ENCODE results near the gene STK4.

Gene STK4

DNA sequence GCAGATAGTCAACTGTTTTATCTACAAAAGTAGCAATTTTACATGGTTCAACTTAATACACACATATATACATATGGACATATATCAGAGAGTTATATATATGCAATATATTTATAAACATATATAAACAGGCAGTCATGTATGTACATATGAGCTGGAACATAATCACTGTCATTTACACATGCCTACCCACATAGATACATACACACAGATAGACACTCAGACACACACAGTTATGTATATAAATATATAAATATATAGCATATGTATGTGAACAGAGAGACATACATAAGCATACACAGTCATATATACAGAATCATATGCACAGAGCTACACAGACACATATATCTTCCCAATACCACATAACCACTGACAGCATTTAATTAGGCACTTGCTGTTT is 146.4 kb downstream of the STK4 start:
- no peak for TF ChIP-seq TAF1 (IDR thresholded peaks at IDR 0.05; ENCODE audit: borderline replicate concordance, low read depth, low read length)
- TF ChIP-seq POLR2A (IDR thresholded peaks at IDR 0.05; ENCODE audit: low read depth, low read length) = no peak
- TF ChIP-seq POLR2AphosphoS5 (IDR thresholded peaks at IDR 0.05; ENCODE audit: low read depth, low read length) = no peak
- DNase-seq (ENCODE audit: insufficient read length) (no peak), FAIRE-seq (no peak)

- TF ChIP-seq POLR2A (IDR thresholded peaks at IDR 0.05; ENCODE audit: low read depth, low read length) (no peak), POLR2AphosphoS5 (IDR thresholded peaks at IDR 0.05; ENCODE audit: low read depth, low read length) (no peak), TAF1 (IDR thresholded peaks at IDR 0.05; ENCODE audit: borderline replicate concordance, low read depth, low read length) (no peak)
- DNase-seq (ENCODE audit: insufficient read length) (no peak), FAIRE-seq (no peak)
Observed at GRCh38 chr20:45113865-45114264, 147.6 kb downstream of the STK4 start.

DNA sequence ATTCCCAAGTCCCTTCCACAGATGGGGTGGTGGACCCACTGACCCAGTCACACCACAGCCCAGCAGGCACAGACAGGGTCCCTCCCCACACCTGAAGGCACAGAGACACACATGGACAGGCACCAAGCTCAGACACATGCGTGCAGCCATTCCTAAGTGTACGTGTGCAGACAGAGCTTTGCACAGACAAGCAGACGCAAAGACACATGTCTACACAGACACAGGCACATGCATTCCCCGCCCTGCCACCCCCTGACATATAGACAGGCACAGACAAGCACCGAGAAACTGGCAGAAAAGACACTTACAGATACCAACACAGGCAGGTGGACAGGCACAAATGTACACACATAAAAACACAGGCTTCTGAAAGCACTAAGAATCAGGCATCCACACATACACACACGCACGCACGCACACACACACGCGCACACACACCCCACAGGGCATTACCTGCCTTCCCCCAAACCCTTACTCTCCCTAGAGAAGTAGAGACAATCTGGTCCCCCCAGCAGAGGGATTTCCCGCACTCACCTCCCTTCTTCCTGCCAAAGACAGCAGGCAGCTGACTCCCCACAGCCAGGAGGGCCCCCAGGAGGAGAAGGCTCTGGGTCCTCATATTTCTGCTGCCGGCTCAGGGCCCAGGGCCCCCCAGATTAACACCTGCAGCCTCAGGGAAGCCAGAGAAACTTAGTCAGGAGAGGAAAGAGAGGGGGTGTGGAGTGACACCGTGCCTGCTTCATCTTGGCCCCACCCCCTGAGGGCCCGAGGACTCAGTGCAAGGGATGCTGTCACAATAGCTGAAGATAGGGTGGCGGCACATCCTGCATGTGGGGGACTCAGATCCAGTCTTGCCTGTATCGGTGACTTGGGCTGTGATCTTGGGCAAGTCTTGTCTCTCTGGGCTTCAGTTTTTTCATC is 148.4 kb downstream of the STK4 start, which contains the start of gene WFDC5:
TSS of gene WFDC5 (minus strand) at position 710 of the 921 bp plus-strand sequence. CDS start at position 619, 91 bp downstream.
- DNase-seq (ENCODE audit: insufficient read length) (no peak), FAIRE-seq (no peak)
- TF ChIP-seq POLR2AphosphoS5 (IDR thresholded peaks at IDR 0.05; ENCODE audit: low read depth, low read length) (no peak), POLR2A (IDR thresholded peaks at IDR 0.05; ENCODE audit: low read depth, low read length) (no peak), TAF1 (IDR thresholded peaks at IDR 0.05; ENCODE audit: borderline replicate concordance, low read depth, low read length) (no peak)

- FAIRE-seq (no peak), DNase-seq (ENCODE audit: insufficient read length) (no peak)
- TF ChIP-seq POLR2AphosphoS5 (IDR thresholded peaks at IDR 0.05; ENCODE audit: low read depth, low read length) (no peak), TAF1 (IDR thresholded peaks at IDR 0.05; ENCODE audit: borderline replicate concordance, low read depth, low read length) (no peak), POLR2A (IDR thresholded peaks at IDR 0.05; ENCODE audit: low read depth, low read length) (no peak)
Observed at GRCh38 chr20:45115386-45115774, 149.1 kb downstream of the STK4 start.

DNA sequence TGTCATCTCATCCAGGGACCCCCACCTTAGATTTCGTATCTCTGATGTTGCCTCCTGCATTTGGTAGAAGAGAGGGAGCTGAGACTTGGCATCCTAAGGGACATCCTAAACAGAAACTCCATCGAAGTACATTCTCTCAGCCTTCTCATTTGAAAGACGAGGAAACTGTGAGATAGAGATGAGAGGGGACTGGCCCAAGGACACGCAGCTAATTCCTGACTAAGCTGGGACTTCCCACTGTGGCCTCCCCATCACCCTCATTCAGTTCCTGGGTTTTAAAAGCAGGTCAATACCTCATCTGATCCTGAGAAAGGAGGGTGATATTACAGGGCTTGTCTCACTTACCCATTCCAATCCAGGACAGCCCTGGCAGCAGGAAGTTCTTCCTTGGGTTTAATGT is 149.5 kb downstream of the STK4 start:
- no peak for DNase-seq (ENCODE audit: insufficient read length)
- no peak for TF ChIP-seq POLR2AphosphoS5 (IDR thresholded peaks at IDR 0.05; ENCODE audit: low read depth, low read length)
- TF ChIP-seq TAF1 (IDR thresholded peaks at IDR 0.05; ENCODE audit: borderline replicate concordance, low read depth, low read length) = no peak
- TF ChIP-seq POLR2A (IDR thresholded peaks at IDR 0.05; ENCODE audit: low read depth, low read length) = no peak
- FAIRE-seq = no peak

GRCh38 chr20:45117581-45117980 is 151.3 kb downstream of the STK4 start:
- FAIRE-seq (no peak), DNase-seq (ENCODE audit: insufficient read length) (no peak)
- no peak for TF ChIP-seq POLR2AphosphoS5 (IDR thresholded peaks at IDR 0.05; ENCODE audit: low read depth, low read length)
- no peak for TF ChIP-seq TAF1 (IDR thresholded peaks at IDR 0.05; ENCODE audit: borderline replicate concordance, low read depth, low read length)
- TF ChIP-seq POLR2A (IDR thresholded peaks at IDR 0.05; ENCODE audit: low read depth, low read length) = no peak

GRCh38 chr20:45118028-45118427 is 151.7 kb downstream of the STK4 start:
- TF ChIP-seq TAF1 (IDR thresholded peaks at IDR 0.05; ENCODE audit: borderline replicate concordance, low read depth, low read length) (no peak), POLR2A (IDR thresholded peaks at IDR 0.05; ENCODE audit: low read depth, low read length) (no peak), POLR2AphosphoS5 (IDR thresholded peaks at IDR 0.05; ENCODE audit: low read depth, low read length) (no peak)
- no peak for DNase-seq (ENCODE audit: insufficient read length)
- no peak for FAIRE-seq

DNA sequence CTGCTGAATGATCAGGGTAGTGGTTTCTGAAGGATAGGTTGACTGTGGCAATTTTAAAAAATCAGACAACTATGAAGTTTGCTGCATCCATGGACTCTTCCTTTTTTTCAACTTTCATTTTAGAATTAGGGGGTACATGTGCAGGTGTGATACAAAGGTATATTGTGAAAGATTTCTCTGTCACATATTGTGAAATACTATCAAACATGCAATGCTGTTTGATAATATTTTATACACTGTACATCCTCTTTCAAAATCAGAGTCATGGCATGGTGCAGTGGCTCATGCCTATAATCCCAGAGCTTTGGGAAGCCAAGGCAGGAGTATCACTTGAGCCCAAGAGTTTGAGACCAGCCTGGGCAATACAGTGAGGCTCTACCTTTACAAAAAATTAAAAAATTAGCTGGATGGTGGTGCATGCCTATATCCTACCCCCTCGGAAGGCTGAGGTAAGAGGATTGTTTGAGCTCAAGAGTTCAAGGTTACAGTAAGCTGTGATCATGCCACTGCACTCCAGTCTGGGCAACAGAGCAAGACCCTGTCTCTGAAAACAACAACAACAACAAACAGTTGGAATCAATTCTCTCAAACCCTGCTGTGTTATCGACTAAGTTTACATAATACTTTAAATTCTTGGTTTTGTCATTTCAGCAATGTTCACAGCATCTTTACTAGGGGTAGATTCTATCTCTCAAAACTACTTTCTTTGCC is 153.4 kb downstream of the STK4 start:
- TF ChIP-seq POLR2A (IDR thresholded peaks at IDR 0.05; ENCODE audit: low read depth, low read length) = no peak
- TF ChIP-seq TAF1 (IDR thresholded peaks at IDR 0.05; ENCODE audit: borderline replicate concordance, low read depth, low read length) = no peak
- TF ChIP-seq POLR2AphosphoS5 (IDR thresholded peaks at IDR 0.05; ENCODE audit: low read depth, low read length) = no peak
- DNase-seq (ENCODE audit: insufficient read length) (no peak), FAIRE-seq (no peak)

DNA sequence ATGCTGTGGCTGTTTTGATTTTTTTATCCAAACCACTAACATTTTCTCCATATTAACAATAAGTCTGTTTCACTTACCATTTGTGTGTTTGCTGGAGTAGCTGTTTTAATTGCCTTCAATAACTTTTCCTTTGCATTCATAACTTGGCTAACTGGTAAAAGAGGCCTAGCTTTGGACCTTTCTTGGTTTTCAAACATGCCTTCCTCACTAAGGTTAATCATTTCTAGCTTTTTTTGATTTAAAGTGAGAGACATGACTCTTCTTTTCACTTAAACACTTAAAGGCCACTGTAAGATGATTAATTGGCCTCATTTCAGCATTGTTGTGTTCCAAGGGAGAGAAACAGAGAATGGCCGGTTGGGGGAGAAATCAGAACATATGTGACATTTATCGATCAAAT is 155.1 kb downstream of the STK4 start:
- FAIRE-seq (no peak), DNase-seq (ENCODE audit: insufficient read length) (no peak)
- TF ChIP-seq TAF1 (IDR thresholded peaks at IDR 0.05; ENCODE audit: borderline replicate concordance, low read depth, low read length) = no peak
- TF ChIP-seq POLR2A (IDR thresholded peaks at IDR 0.05; ENCODE audit: low read depth, low read length) = no peak
- no peak for TF ChIP-seq POLR2AphosphoS5 (IDR thresholded peaks at IDR 0.05; ENCODE audit: low read depth, low read length)

- no peak for TF ChIP-seq POLR2A (IDR thresholded peaks at IDR 0.05; ENCODE audit: low read depth, low read length)
- no peak for TF ChIP-seq TAF1 (IDR thresholded peaks at IDR 0.05; ENCODE audit: borderline replicate concordance, low read depth, low read length)
- no peak for TF ChIP-seq POLR2AphosphoS5 (IDR thresholded peaks at IDR 0.05; ENCODE audit: low read depth, low read length)
- DNase-seq (ENCODE audit: insufficient read length) (no peak), FAIRE-seq (no peak)
Observed at GRCh38 chr20:45124365-45124764, 158.1 kb downstream of the STK4 start, which contains the start of gene WFDC12. WFDC12 (minus strand) TSS chr20:45124465; CDS start chr20:45124447, 18 bp downstream.

DNA sequence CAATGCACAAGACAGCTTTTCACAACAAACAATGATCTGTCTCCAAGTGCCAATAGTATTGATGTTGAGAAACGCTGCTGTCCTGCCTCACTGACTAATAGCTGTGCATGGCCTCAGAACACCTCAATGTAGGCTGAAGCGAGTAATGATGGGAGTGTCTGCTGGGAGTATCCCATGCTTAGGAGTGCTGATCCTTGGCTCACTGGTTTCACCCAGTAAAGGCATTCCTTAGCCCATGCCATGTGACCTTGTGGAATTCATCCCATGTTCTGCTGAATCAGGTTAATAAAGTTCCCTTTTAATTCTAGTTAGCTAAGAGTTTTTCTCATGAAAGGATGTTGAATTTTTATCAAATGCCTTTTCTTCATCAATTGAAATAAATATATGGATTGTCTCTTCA is 161.8 kb downstream of the STK4 start:
- no peak for TF ChIP-seq POLR2AphosphoS5 (IDR thresholded peaks at IDR 0.05; ENCODE audit: low read depth, low read length)
- TF ChIP-seq TAF1 (IDR thresholded peaks at IDR 0.05; ENCODE audit: borderline replicate concordance, low read depth, low read length) = no peak
- no peak for TF ChIP-seq POLR2A (IDR thresholded peaks at IDR 0.05; ENCODE audit: low read depth, low read length)
- DNase-seq (ENCODE audit: insufficient read length) (no peak), FAIRE-seq (no peak)
